Neuronal stem cell (in vitro differentiated cells): ENCODE measurements around the gene MEX3A.

Experiments used
- DNase-seq: peaks from one replicate; pipeline ENCODE4 v3.0.0-alpha.2; 2013; ENCODE audit warnings: low spot score
- H2AFZ ChIP-seq: one replicate; pipeline ENCODE4 v1.6.1; 2013; ENCODE audit warnings: mild to moderate bottlenecking, low read length, inconsistent platforms
- H2AK5ac ChIP-seq: 2 replicates; pipeline ENCODE4 v1.6.1; 2013; ENCODE audit warnings: low read depth, mild to moderate bottlenecking, inconsistent platforms, low read length, moderate library complexity, mixed read lengths
- H2BK120ac ChIP-seq: 2 replicates; pipeline ENCODE4 v1.6.1; 2013; ENCODE audit warnings: low read depth, mild to moderate bottlenecking, inconsistent platforms, low read length, moderate library complexity, mixed read lengths
- H2BK12ac ChIP-seq: one replicate; pipeline ENCODE4 v1.6.1; 2013; ENCODE audit warnings: low read length, inconsistent platforms
- H2BK15ac ChIP-seq: 2 replicates; pipeline ENCODE4 v1.6.1; 2013; ENCODE audit warnings: mild to moderate bottlenecking, low read length, inconsistent platforms, mixed read lengths
- H2BK5ac ChIP-seq: one replicate; pipeline ENCODE4 v1.6.1; 2013; ENCODE audit warnings: inconsistent platforms, mild to moderate bottlenecking, low read length, moderate library complexity
- H3K14ac ChIP-seq: one replicate; pipeline ENCODE4 v1.6.1; 2013; ENCODE audit warnings: low read length, inconsistent platforms
- H3K18ac ChIP-seq: 2 replicates; pipeline ENCODE4 v1.6.1; 2013; ENCODE audit warnings: low read length, inconsistent platforms
- H3K23ac ChIP-seq: 2 replicates; pipeline ENCODE4 v1.6.1; 2013; ENCODE audit warnings: low read depth, mild to moderate bottlenecking, mixed read lengths, low read length, inconsistent platforms; ENCODE audit not compliant: poor library complexity
- H3K27ac ChIP-seq: replicated peaks from 3 replicates; pipeline ENCODE4 v1.5.1; 2013; ENCODE audit warnings: low read length, inconsistent platforms
- H3K27me3 ChIP-seq, 3 experiments: 2 replicates each; pipeline ENCODE4 v1.6.1; 2013; ENCODE audit warnings: low read length in 3 of 3, mild to moderate bottlenecking in 2 of 3, inconsistent platforms in 1 of 3, low read depth in 1 of 3, mixed read lengths in 1 of 3, moderate library complexity in 1 of 3; ENCODE audit not compliant: control insufficient read depth in 3 of 3, insufficient read depth in 3 of 3
- H3K36me3 ChIP-seq, 2 donors: replicated peaks in 1 of 2; 2 replicates each; pipeline ENCODE4 v1.6.1; 2013; ENCODE audit warnings: low read length in 2 of 2; ENCODE audit not compliant: control insufficient read depth in 2 of 2, insufficient read depth in 2 of 2
- H3K4ac ChIP-seq: 2 replicates; pipeline ENCODE4 v1.6.1; 2013; ENCODE audit warnings: inconsistent platforms, mild to moderate bottlenecking, low read length, moderate library complexity
- H3K4me1 ChIP-seq, 2 donors: 1 replicate in 1 of 2; 2 replicates in 1 of 2; pipeline ENCODE4 v1.6.1; 2013; ENCODE audit warnings: low read length in 2 of 2, low read depth in 1 of 2; ENCODE audit not compliant: control insufficient read depth in 2 of 2, insufficient read depth in 1 of 2
- H3K4me2 ChIP-seq: one replicate; pipeline ENCODE4 v1.6.1; 2013; ENCODE audit warnings: mild to moderate bottlenecking, low read length, inconsistent platforms; ENCODE audit not compliant: insufficient read depth, poor library complexity, severe bottlenecking
- H3K4me3 ChIP-seq, 2 donors: 2 replicates each; pipeline ENCODE4 v1.5.1; 2013; ENCODE audit warnings: low read length in 2 of 2, mild to moderate bottlenecking in 2 of 2, inconsistent platforms in 1 of 2, moderate library complexity in 1 of 2
- H3K79me1 ChIP-seq: one replicate; pipeline ENCODE4 v1.6.1; 2013; ENCODE audit warnings: low read depth, mild to moderate bottlenecking, inconsistent platforms, low read length, moderate library complexity
- H3K9ac ChIP-seq: one replicate; pipeline ENCODE4 v1.6.1; 2013; ENCODE audit warnings: mild to moderate bottlenecking, low read depth, low read length, inconsistent platforms; ENCODE audit not compliant: poor library complexity
- H3K9me3 ChIP-seq, 2 donors: replicated peaks in 1 of 2; 2 replicates each; pipeline versions ENCODE3 to v1.6.1; 2013; ENCODE audit warnings: low read length in 2 of 2, mild to moderate bottlenecking in 2 of 2, inconsistent platforms in 1 of 2, low read depth in 1 of 2, mixed read lengths in 1 of 2, moderate library complexity in 1 of 2; ENCODE audit not compliant: control insufficient read depth in 2 of 2, insufficient read depth in 1 of 2
- H4K8ac ChIP-seq: one replicate; pipeline ENCODE4 v1.6.1; 2013; ENCODE audit warnings: low read depth, mild to moderate bottlenecking, inconsistent platforms, low read length, moderate library complexity
- H4K91ac ChIP-seq: one replicate; pipeline ENCODE4 v1.6.1; 2013; ENCODE audit warnings: low read length, low read depth, mild to moderate bottlenecking, inconsistent platforms; ENCODE audit not compliant: poor library complexity
- WGBS, 2 donors: extraction: QIAGEN DNeasy Blood & Tissue Kit; methylation state at CpG; one replicate each; pipeline ENCODE4 v1.1.7; 2013; ENCODE audit warnings: missing lambda C conversion rate in 2 of 2, mixed read lengths in 1 of 2; ENCODE audit not compliant: insufficient read length in 2 of 2, insufficient replicate concordance in 1 of 2; ENCODE audit errors: extremely low coverage in 2 of 2; 5-methylcytosine and 5-hydroxymethylcytosine counted together

Gene MEX3A

DNA sequence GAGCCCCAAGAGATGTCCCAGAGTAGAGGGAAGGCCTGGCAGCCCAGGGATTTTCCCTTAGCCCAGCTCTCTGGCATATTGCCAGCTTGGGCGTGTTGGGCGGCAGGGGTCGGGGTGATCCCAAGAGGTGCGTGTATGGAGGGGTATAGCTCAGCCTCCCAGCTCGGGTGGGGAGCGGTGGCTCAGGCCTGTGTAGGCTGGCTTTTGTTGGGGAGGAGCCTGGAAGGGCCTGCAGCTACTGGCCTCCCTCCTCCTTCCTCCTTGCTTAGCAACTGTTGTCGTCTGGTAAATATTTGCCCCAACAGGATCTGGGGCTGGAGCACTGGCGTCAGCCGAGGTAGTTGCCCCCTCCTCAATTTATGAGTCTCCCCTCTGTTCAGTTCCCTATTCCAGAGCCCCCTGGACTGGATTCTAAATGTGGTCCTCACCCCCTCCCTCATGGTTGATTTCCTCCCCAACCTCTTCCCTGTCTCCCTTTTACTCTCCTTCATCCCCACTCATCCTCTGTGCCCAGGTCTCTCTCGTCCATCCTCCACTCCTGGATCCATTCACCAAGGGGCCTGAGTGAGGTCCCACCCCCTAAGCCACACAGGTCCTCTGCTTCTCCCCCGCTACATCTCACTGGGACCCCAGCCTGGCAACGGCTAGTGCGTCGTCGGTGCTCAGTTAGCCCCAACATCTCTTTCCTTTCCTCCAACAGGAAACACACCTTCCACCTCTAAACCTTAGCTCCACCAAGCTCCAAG is 22.0 kb upstream of the MEX3A start:
- no peak overlapping the region for H3K4me3 ChIP-seq
- peak overlapping the region; percentile 29 for H3K27ac ChIP-seq
- no peak overlapping the region for H2BK5ac ChIP-seq
- no peak overlapping the region for H3K4me2 ChIP-seq
- H3K79me1 ChIP-seq, result peaks cover 14% of the 10 kb centered on the region
- no peak overlapping the region for H2BK120ac ChIP-seq
- no peak overlapping the region for H2AK5ac ChIP-seq
- H3K9me3 ChIP-seq, result no peaks in the 10 kb centered on the region
- no peak overlapping the region for H2BK12ac ChIP-seq
- no peak overlapping the region for H3K23ac ChIP-seq
- H3K14ac ChIP-seq, result no peak overlapping the region
- no peak overlapping the region for H4K8ac ChIP-seq
- no peak overlapping the region for H2BK15ac ChIP-seq
- H3K18ac ChIP-seq, result peak overlapping the region; percentile 36
- H3K27me3 ChIP-seq, result no peaks in the 10 kb centered on the region
- no peak overlapping the region for H3K9ac ChIP-seq
- H3K36me3 ChIP-seq, result peaks cover 4 to 58% of the 10 kb centered on the region in 2 donors
- no peak for DNase-seq
- no CpG with 5 or more reads among the region's 15 CpGs for WGBS, 2 donors
- H3K4ac ChIP-seq, result no peak overlapping the region
- H2AFZ ChIP-seq, result no peak overlapping the region
- H4K91ac ChIP-seq, result no peak overlapping the region
- H3K4me1 ChIP-seq, result peaks cover 38 to 47% of the 10 kb centered on the region in 2 donors

DNA sequence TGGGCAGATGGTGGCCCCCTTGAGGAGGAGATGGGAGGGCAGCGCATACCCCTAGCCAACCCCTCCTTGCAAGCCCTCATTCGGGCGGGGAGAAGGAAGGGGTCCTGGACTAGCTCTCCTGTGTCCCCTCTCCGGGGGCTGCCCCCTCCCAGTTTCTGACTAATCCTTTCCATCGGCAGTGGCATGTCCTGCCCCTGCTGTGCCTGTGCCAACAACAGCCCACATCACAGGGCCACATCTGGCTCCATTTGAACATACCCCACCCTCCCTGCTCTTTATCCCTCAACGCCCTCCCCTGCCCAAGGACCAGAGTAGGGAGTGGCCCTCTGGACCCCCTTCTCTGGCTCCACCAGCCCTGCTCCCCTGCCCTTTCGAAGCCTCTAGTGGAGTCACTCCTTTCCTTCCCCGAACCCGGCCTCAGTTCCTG is 21.3 kb upstream of the MEX3A start:
- peak overlapping the region; percentile 24 for H2AK5ac ChIP-seq
- H2BK5ac ChIP-seq, result no peak overlapping the region
- H3K23ac ChIP-seq, result no peak overlapping the region
- no peak overlapping the region for H4K8ac ChIP-seq
- H3K79me1 ChIP-seq, result peaks cover 14% of the 10 kb centered on the region
- H3K36me3 ChIP-seq, result peaks cover 4 to 62% of the 10 kb centered on the region in 2 donors
- H3K14ac ChIP-seq, result no peak overlapping the region
- WGBS, 2 donors, result no CpG with 5 or more reads among the region's 9 CpGs
- peaks cover 38 to 54% of the 10 kb centered on the region in 2 donors for H3K4me1 ChIP-seq
- no peak overlapping the region for H3K27ac ChIP-seq
- H2BK120ac ChIP-seq, result no peak overlapping the region
- no peaks in the 10 kb centered on the region for H3K9me3 ChIP-seq
- H3K9ac ChIP-seq, result no peak overlapping the region
- H3K18ac ChIP-seq, result peak overlapping the region; percentile 34
- H3K4ac ChIP-seq, result no peak overlapping the region
- no peak overlapping the region for H3K4me2 ChIP-seq
- H2BK15ac ChIP-seq, result no peak overlapping the region
- H3K4me3 ChIP-seq, result no peak overlapping the region
- no peak overlapping the region for H4K91ac ChIP-seq
- H2AFZ ChIP-seq, result no peak overlapping the region
- H2BK12ac ChIP-seq, result no peak overlapping the region
- H3K27me3 ChIP-seq, result no peaks in the 10 kb centered on the region
- DNase-seq, result no peak

DNA sequence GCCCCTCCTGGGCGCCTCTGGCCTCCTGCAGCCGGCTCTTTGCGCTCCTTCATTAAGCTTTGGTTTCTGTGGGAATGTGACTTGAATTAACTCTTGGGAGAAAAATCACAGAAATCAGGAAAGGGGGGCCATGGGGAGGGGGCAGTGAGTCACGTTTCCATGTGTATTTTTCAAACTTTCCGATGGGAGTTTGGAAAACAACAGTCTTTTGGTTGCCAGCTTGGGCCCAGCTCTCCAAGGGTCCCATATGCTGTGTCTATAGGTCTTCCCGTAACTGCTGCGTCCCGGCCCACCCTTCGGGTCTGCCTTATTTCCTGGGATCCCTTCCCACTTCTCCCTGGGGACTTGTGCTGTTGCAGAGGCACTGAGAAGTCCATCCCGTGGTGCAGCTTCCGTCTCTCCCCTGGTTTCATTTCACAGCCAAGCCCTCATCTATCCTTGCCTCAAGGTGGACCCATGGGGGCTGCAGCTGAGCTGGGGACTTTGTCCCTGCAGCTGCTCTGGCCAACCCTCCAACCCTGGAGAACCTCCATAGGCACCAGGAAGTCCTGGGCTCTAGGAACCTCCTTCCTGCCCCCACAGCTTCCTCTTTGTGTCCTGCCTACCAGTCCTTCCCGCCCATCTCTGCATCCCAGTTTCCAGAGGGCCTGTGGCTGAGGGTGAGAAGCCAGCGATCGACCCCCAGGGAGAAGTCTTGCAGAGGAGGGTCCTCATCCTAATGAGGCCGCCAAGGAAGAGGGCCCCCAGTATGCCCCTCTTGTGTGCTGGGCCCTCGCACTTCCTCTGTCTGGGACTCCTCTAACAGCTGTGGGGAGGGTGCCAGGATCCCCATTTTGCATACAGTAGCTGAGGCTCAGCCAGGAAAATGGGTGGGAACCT is 20.6 kb upstream of the MEX3A start:
- Histone ChIP-seq H3K4me1 (peaks cover 38 to 60% of the 10 kb centered on the region in 2 donors), H3K9me3 (no peaks in the 10 kb centered on the region), H3K4ac (no peak overlapping the region), H3K18ac (peak overlapping the region; percentile 36), H2AK5ac (no peak overlapping the region), H3K36me3 (peaks cover 4 to 64% of the 10 kb centered on the region in 2 donors), H4K91ac (no peak overlapping the region), H3K27me3 (no peaks in the 10 kb centered on the region), H2BK12ac (no peak overlapping the region), H3K4me3 (no peak overlapping the region), H3K23ac (no peak overlapping the region), H3K4me2 (no peak overlapping the region), H3K79me1 (peaks cover 14% of the 10 kb centered on the region), H2BK15ac (no peak overlapping the region), H3K9ac (no peak overlapping the region), H4K8ac (no peak overlapping the region), H2AFZ (no peak overlapping the region), H2BK5ac (no peak overlapping the region), H3K14ac (no peak overlapping the region), H3K27ac (no peak overlapping the region), H2BK120ac (no peak overlapping the region)
- no CpG with 5 or more reads among the region's 16 CpGs for WGBS, 2 donors
- no peak for DNase-seq

DNA sequence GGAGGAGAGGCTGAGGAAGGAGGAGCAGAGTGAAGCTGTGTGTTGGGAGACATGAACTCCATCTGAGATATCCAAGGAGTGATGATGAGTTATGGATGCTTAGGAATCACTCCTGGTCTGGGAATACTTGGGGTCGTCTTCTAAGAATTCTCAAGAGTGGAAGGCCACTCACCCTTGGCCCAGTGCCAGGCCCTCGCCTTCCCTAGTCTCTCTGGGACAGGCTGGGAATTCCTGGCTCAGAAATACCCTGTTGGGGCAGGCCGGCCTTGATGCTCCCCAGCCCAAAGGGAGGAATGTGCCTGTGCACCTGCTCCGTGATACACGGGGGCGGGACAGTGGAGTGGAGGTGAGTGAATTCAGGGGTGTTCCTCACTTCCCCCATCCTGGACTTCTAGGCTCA is 19.6 kb upstream of the MEX3A start:
- Histone ChIP-seq H3K27me3 (no peaks in the 10 kb centered on the region), H3K18ac (no peak overlapping the region), H3K23ac (no peak overlapping the region), H3K14ac (peak overlapping the region; percentile 10), H3K4ac (no peak overlapping the region), H4K8ac (no peak overlapping the region), H3K36me3 (peaks cover 8 to 68% of the 10 kb centered on the region in 2 donors), H3K4me2 (no peak overlapping the region), H2BK5ac (no peak overlapping the region), H2BK12ac (no peak overlapping the region), H2BK120ac (no peak overlapping the region), H3K4me3 (no peak overlapping the region), H3K9me3 (no peaks in the 10 kb centered on the region), H2AFZ (no peak overlapping the region), H3K27ac (no peak overlapping the region), H3K4me1 (peaks cover 39 to 59% of the 10 kb centered on the region in 2 donors), H2BK15ac (no peak overlapping the region), H3K79me1 (peaks cover 17% of the 10 kb centered on the region), H3K9ac (no peak overlapping the region), H4K91ac (no peak overlapping the region), H2AK5ac (no peak overlapping the region)
- no CpG with 5 or more reads among the region's 6 CpGs for whole genome bisulfite sequencing, 2 donors
- DNase-seq, result no peak
